ENCODE data around the gene SYTL3. TPM values are rescaled to one million over a fixed set of nuclear protein-coding genes. Genes with fewer than 3 reads are reported as not detected.

The SYTL3 gene
- polyA plus RNA-seq, 1 donor (not counting 4 experiments of a cell fraction or from before 2014, with no cell fraction given): 1.4 TPM

DNA sequence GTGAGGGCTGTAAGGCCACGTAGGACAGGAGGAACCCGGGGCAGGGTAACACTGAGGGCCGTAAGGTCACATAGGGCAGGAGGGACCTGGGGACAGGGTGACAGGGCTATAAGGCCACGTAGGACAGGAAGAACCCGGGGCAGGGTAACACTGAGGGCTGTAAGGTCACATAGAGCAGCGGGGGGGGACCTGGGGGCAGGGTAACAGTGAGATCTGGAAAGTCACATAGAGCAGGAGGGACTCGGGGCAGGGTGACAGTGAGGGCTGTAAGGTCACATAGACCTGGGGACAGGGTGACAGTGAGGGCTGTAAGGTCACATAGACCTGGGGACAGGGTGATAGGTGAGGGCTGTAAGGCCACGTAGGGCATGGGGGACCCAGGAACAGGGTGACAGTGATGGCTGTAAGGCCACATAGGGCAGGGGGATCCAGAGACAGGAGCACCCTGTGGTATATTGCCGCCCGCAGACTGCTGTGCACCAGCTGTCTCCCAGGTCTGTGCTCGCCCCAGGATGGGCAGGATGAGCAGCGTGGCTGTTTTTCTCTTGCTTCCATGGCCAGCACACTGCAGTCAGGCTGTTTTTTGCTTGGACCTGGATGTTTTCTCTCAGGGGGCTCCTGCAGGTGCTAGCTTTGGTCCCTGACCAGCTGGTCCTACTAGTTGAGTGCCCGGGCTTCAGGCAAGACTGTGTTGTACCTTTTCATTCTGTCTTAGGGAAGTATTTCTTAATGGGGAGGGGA is 55.7 kb downstream of the SYTL3 start:
- H3K9ac ChIP-seq (ENCODE audit: control insufficient read depth, extremely low read depth, insufficient read depth, low read length): no peak overlapping the region
- H3K36me3 ChIP-seq (ENCODE audit: control insufficient read depth in 2 of 2, extremely low read depth in 1 of 2, insufficient read depth in 2 of 2, low read length in 2 of 2): no peaks in the 10 kb centered on the region
- peaks cover 40% of the 10 kb centered on the region for H3K4me1 ChIP-seq (ENCODE audit: control insufficient read depth, extremely low read depth, insufficient read depth, low read length)
- no peak for DNase-seq (ENCODE audit: low read depth, low spot score)
- H3K27me3 ChIP-seq (ENCODE audit: control insufficient read depth, extremely low read depth, insufficient read depth, low read length): no peaks in the 10 kb centered on the region
- no peak overlapping the region for H3K27ac ChIP-seq (ENCODE audit: control insufficient read depth, insufficient read depth, low read length)
- TF ChIP-seq, protein P1, sequence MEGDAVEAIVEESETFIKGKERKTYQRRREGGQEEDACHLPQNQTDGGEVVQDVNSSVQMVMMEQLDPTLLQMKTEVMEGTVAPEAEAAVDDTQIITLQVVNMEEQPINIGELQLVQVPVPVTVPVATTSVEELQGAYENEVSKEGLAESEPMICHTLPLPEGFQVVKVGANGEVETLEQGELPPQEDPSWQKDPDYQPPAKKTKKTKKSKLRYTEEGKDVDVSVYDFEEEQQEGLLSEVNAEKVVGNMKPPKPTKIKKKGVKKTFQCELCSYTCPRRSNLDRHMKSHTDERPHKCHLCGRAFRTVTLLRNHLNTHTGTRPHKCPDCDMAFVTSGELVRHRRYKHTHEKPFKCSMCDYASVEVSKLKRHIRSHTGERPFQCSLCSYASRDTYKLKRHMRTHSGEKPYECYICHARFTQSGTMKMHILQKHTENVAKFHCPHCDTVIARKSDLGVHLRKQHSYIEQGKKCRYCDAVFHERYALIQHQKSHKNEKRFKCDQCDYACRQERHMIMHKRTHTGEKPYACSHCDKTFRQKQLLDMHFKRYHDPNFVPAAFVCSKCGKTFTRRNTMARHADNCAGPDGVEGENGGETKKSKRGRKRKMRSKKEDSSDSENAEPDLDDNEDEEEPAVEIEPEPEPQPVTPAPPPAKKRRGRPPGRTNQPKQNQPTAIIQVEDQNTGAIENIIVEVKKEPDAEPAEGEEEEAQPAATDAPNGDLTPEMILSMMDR (optimal IDR thresholded peaks at IDR 0.05 in 1 of 3, IDR thresholded peaks at IDR 0.05 in 1 of 3, conservative IDR thresholded peaks at IDR 0.05 in 1 of 3; ENCODE audit: extremely low read depth in 1 of 3, insufficient read depth in 2 of 3, low read length in 3 of 3): no peak
- no peak for TF ChIP-seq EZH2 (IDR thresholded peaks at IDR 0.05; ENCODE audit: low read length)
- H3K79me2 ChIP-seq (ENCODE audit: control insufficient read depth, insufficient read depth, low read length): no peaks in the 10 kb centered on the region
- H3K9me3 ChIP-seq (ENCODE audit: control insufficient read depth, low read depth, low read length): no peaks in the 10 kb centered on the region
- H2AFZ ChIP-seq (ENCODE audit: control insufficient read depth, low read length): no peak overlapping the region
- no peak overlapping the region for H3K4me3 ChIP-seq (ENCODE audit: control insufficient read depth in 2 of 3, extremely low read depth in 1 of 3, insufficient read depth in 2 of 3, low read depth in 1 of 3, low read length in 3 of 3)
- FAIRE-seq: no peak
- dilution Hi-C loops (cut with MboI; ENCODE audit: extremely low pct_ligation_motif_present, low sequenced_read_pairs): no loop called here
- H3K9me1 ChIP-seq (ENCODE audit: control insufficient read depth, extremely low read depth, insufficient read depth, low read length): no peaks in the 10 kb centered on the region
- no peaks in the 10 kb centered on the region for H4K20me1 ChIP-seq (ENCODE audit: control insufficient read depth, extremely low read depth, insufficient read depth, low read length)
- no peak overlapping the region for H3K4me2 ChIP-seq (ENCODE audit: control insufficient read depth, extremely low read depth, insufficient read depth, low read depth, low read length)

DNA sequence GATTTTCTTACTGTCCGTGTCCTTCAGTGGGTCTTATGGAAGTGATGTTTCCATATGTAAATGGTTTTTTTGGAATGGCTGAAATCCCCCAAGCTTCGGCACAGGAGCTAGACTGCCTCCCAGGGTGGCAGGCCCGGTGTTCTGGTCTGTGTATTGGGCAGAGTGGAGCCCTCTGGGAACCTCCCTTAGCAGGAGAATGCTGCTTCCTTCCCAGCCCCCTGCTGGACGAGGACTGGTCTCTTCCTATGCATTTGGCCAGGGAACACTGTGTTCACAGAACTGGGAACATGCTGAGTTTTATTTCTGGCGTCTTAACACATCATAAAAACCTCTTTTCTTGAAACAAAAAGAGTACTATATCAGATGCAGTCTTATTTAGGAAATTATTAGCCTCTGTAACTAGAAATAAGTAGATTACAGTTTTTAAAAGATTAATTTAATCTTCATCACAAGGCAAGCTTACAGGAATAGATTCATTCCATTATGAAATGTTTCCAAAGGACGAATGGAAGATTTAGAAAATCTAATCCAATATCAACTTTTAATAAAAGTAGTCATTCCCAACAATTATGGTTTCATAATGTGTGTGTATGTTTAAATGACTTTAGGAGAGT is 56.6 kb downstream of the SYTL3 start:
- H3K27ac ChIP-seq (ENCODE audit: control insufficient read depth, insufficient read depth, low read length): peak overlapping the region; percentile 60
- no peaks in the 10 kb centered on the region for H3K79me2 ChIP-seq (ENCODE audit: control insufficient read depth, insufficient read depth, low read length)
- no peak for FAIRE-seq
- H3K9me1 ChIP-seq (ENCODE audit: control insufficient read depth, extremely low read depth, insufficient read depth, low read length): no peaks in the 10 kb centered on the region
- H3K9ac ChIP-seq (ENCODE audit: control insufficient read depth, extremely low read depth, insufficient read depth, low read length): no peak overlapping the region
- DNase-seq (ENCODE audit: low read depth, low spot score): no peak
- H3K4me3 ChIP-seq (ENCODE audit: control insufficient read depth in 2 of 3, extremely low read depth in 1 of 3, insufficient read depth in 2 of 3, low read depth in 1 of 3, low read length in 3 of 3): no peak overlapping the region
- H2AFZ ChIP-seq (ENCODE audit: control insufficient read depth, low read length): no peak overlapping the region
- no peak for TF ChIP-seq EZH2 (IDR thresholded peaks at IDR 0.05; ENCODE audit: low read length)
- TF ChIP-seq, protein P1 (optimal IDR thresholded peaks at IDR 0.05 in 1 of 3, IDR thresholded peaks at IDR 0.05 in 1 of 3, conservative IDR thresholded peaks at IDR 0.05 in 1 of 3; ENCODE audit: extremely low read depth in 1 of 3, insufficient read depth in 2 of 3, low read length in 3 of 3): peak; percentile 53 to 62 (median 58)
- H3K4me1 ChIP-seq (ENCODE audit: control insufficient read depth, extremely low read depth, insufficient read depth, low read length): peaks cover 40% of the 10 kb centered on the region
- H3K36me3 ChIP-seq (ENCODE audit: control insufficient read depth in 2 of 2, extremely low read depth in 1 of 2, insufficient read depth in 2 of 2, low read length in 2 of 2): no peaks in the 10 kb centered on the region
- dilution Hi-C loops (cut with MboI; ENCODE audit: extremely low pct_ligation_motif_present, low sequenced_read_pairs): no loop called here
- H4K20me1 ChIP-seq (ENCODE audit: control insufficient read depth, extremely low read depth, insufficient read depth, low read length): no peaks in the 10 kb centered on the region
- peak overlapping the region; percentile 65 for H3K4me2 ChIP-seq (ENCODE audit: control insufficient read depth, extremely low read depth, insufficient read depth, low read depth, low read length)
- H3K9me3 ChIP-seq (ENCODE audit: control insufficient read depth, low read depth, low read length): no peaks in the 10 kb centered on the region
- no peaks in the 10 kb centered on the region for H3K27me3 ChIP-seq (ENCODE audit: control insufficient read depth, extremely low read depth, insufficient read depth, low read length)

Measured in keratinocyte (primary cell).